Ishikawa (cell line): ENCODE data around the gene SNTA1.

Experiments used
- EP300 ChIP-seq: IDR thresholded peaks from 2 replicates; pipeline ENCODE4 v1.6.1; 2012; ENCODE audit warnings: borderline replicate concordance
- TF ChIP-seq, protein P1 (sequence below): IDR thresholded peaks from 2 replicates; pipeline ENCODE4 v1.6.1; 2012

DNA sequence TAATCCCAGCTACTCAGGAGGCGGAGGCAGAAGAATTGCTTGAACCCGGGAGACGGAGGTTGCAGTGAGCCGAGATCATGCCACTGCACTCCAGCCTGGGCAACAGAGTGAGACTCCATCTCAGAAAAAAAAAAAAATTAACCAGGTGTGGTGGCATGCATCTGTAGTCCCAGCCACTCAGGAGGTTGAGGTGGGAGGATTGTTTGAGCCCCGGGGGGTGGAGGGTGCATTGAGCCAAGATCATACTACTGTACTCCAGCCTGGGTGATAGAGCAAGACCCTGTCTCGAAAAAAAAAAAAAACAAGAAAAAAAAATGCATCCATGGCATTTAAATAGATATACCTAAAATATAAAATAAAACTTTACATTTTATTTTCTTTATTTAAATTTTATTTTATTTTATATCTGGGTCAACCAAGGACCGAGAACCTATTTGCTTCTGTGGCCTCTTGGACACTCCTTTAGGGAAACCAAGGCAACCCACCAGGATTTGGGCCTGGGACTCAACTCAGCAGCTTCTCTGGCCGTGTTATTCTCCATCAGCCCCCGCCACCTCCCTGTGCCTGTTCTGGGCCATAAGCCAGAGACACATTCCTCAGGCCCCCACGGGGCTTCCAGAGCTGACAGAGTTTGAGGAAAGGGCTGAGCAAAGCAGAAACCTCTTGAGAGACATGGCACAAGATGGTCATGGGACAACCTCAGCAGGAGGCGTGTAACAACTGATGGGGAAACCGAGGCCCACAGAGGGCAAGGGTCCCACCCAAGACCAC is 6.2 kb downstream of the SNTA1 start:
- no peak for TF ChIP-seq EP300
- TF ChIP-seq, protein P1, sequence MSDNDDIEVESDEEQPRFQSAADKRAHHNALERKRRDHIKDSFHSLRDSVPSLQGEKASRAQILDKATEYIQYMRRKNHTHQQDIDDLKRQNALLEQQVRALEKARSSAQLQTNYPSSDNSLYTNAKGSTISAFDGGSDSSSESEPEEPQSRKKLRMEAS = no peak
